SK-N-MC (cell line): Measurements from ENCODE around the gene ZNF770.

Experiments used
- EZH2 ChIP-seq: fragments of 200-600 bp; sonication (generic); IDR thresholded peaks from one replicate; pipeline ENCODE4 v1.6.1; 2017; ENCODE audit warnings: antibody characterized with exemption
- POLR2AphosphoS5 ChIP-seq: IDR thresholded peaks from 2 replicates; pipeline ENCODE4 v1.6.1; 2012; ENCODE audit warnings: mild to moderate bottlenecking, low read depth, low read length, borderline replicate concordance

- no peak for TF ChIP-seq POLR2AphosphoS5
- no peak for TF ChIP-seq EZH2
Observed at GRCh38 chr15:34993412-34993811, 5.3 kb upstream of the ZNF770 start.
